Activated T-helper 1 cell treated with anti-CD3 and anti-CD28 coated beads, Interleukin-2, amount 50 U/mL, for 16 hours (primary cell): ENCODE data around the gene TMEM220.
A peak's percentile ranks its signal among the peaks of the same experiment; 100 is the strongest.

Experiments
- DNase-seq, 2 donors: peaks; one replicate each; pipeline ENCODE4 v3.0.0-alpha.2; 2020; ENCODE audit warnings: low read depth in 1 of 2, low spot score in 1 of 2

TMEM220 gene

GRCh38 chr17:10729334-10730193, at the start of gene TMEM220:
Gene TMEM220, minus strand, starts transcription at chr17:10730023. Its CDS starts 172 bp downstream, at chr17:10729851.
- peak in 1 of 2 donors; percentile 3 for DNase-seq

DNA sequence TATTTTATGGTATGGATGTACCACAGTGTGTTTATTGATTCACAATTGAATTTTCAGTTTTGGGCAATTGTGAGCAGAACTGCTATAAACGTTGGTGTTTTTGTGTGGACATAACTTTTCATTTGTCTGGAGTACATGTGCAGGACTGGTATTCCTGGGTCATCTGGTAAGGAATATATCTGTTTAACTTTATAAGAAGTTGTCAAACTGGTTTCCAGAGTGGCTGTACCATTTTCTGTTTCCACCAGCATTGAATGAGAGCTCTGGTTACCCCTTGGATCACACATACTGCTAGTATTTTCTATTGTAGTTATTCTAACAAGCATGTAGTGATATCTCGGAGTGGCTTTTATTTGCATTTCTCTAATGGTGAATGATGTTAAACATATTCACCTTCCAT, 49.8 kb upstream of the TMEM220 start:
- DNase-seq = no peak

DNA sequence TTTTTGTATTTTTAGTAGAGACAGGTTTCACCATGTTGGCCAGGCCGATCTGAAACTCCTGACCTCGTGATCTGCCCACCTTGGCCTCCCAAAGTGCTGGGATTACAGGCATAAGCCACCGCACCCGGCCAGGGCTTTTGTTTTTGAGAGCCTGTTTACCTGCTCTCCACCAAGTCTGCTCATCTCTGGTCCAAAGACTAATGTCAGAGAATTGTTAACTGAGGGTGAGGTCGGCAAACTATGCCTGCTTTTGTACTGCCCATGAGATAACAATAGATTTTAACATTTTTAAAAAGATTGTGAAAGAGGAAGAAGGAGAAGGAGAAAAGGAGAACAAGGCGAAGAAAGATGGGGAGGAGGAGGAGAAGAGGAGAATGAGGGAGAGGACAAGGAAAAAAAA, 48.1 kb upstream of the TMEM220 start:
- DNase-seq = no peak

DNA sequence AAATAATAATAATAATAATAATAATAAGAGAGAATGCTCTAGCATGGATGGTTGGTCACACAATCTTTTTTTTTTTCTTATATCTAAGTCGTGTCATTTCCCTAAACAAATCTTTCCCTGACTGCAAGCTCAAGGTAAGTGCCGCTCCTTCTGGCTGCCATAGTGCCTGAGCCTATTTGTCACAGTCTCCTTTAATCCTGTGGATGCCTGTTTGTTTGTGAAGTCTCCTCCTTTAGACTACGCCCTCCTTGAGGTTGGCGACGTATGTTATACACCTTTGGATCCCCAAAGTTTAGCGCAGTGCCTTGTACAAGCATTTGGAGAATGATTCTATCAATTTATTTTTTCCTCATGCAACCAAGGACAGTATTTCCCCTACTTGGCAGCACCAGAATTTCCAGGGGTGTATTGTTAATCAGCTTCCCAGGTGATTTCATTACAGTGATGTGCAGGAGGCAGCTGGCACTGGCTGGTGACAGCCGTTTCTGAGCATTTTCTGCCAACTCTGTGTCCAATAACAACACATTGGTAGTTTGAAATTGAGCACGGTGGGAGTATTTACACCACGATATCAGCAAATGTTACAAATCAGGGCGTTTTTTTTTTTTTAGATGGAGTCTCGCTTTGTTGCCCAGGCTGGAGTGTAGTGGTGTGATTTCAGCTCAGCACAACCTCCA, 47.4 kb upstream of the TMEM220 start:
- DNase-seq = no peak

GRCh38 chr17:10776381-10776780, 46.6 kb upstream of the TMEM220 start:
- no peak for DNase-seq

GRCh38 chr17:10775740-10776356, 46.0 kb upstream of the TMEM220 start:
- DNase-seq = no peak

GRCh38 chr17:10775058-10775457, 45.2 kb upstream of the TMEM220 start:
- DNase-seq = no peak

DNA sequence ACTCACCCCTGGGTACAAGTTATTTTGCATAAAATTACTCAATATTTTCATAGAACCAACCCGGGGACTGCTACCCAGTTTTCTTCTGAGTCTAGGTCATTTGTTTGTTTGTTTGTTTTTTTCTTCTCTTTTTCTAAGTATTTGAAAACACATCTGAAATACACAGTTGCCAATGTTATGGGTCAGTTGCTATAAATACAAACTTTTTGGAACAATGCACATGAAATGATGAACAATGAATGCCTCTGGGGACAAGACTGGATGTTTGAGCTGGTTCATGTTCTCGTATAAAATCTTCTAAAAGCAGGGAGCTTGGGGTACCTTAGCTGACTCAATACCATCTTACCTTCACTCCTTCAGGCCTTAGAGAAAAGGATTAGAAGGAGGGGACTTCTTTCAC, 43.6 kb upstream of the TMEM220 start:
- DNase-seq = no peak

GRCh38 chr17:10772425-10773380, 42.9 kb upstream of the TMEM220 start:
- no peak for DNase-seq

DNA sequence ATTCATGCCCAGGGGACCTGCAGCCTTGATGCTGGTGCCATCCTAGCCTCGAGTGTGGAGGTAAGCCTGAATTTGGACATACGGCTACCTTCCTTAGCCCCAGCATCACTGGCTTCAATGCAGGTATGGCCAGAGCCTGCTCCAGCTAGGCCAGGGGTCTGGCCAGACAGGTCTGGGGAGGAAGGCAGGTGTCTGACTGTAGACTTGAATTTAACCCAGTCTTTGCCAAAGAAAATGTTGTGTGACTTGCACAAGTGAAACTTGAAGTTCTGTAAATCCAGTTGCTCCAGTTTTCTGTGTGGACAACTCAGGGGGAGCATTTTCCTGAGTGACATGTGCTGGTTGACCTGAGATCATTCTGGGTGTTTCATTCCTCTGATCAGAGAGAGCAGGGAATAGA, 41.3 kb upstream of the TMEM220 start:
- DNase-seq = no peak

DNA sequence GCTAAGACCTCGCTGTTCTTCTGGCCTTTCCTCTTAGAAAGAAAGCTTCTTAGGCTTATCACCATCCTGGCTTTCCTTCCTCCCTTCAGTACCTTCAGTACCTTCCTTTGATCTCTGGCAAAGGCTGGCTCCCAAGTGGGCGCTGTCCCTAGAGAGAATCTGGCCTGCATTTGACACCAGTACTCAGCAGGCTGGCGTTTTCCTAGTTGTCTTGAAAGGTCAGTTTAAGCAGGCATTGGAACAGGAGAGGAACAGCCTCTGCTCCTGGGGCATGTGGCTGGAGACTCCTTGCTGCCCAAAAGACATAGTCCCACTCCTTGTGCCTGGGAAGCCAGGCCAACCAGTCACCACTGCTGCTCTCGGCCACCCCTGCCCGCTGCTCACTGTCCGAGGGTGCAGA, 40.0 kb upstream of the TMEM220 start:
- DNase-seq = no peak

GRCh38 chr17:10768750-10769251, 39.0 kb upstream of the TMEM220 start:
- no peak for DNase-seq

- DNase-seq = no peak
These were observed 37.4 kb upstream of the TMEM220 start for GRCh38 chr17:10767232-10767631.

- DNase-seq = no peak
These were observed 32.2 kb upstream of the TMEM220 start for GRCh38 chr17:10762037-10762436.

GRCh38 chr17:10761281-10761680, 31.5 kb upstream of the TMEM220 start:
- no peak for DNase-seq

DNA sequence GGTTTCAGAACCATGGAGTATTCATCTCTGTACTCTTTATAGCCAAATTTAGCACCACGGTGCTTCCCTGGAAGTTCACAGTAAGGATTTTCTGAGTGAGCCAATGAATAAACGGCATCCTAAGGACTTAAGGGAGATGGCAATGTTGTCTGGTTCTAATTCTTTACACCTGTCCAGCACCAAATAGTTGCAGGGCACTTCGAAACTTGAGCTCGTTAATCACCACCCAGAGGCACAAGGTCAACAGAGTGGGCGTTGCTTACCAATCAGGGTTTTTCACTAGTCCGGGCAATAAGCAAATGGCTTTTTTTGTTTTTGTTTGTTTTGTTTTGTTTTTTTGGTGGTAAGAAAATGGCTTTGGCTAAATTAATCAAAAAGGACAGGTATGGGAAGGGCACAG, 28.2 kb upstream of the TMEM220 start:
- DNase-seq = no peak

DNA sequence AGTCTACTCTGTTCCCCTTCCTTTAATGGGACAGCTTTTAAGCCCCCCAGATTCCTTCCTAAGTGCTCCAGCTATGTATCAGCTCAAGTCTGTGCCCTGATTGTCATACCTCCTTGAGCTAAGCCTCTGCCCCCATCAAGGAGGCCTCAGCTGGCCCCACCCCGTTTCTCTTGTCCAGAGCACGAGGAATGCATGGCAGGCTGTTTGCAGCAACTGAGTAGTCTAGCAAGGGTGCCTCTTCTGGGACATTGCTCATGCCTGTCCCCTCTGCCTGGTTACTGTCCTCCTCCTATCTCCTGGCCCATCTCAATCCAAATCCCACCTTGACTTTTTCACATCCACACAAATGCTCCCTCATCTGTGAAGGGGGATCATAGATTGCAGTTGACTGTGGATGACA, 27.8 kb upstream of the TMEM220 start:
- no peak for DNase-seq

DNA sequence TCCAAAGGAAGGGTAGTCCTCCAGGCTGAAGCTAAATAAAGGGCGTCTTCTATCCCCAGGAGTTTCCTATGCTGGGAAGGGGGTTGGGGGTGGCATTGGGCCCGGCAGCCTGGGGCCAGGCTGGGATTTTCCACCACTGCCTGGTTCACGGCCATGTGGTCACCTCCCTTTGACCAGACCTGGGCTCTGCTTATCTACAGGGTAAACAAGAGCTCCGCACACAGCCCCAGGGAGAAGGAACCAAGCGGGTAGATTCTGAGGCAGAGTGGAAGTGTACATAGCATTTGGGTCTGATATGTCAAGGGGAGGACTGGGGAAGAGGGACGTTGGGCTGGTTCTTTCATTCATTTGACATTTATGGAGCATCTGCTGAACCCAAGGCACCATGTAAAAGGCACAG, 27.2 kb upstream of the TMEM220 start:
- DNase-seq = no peak

DNA sequence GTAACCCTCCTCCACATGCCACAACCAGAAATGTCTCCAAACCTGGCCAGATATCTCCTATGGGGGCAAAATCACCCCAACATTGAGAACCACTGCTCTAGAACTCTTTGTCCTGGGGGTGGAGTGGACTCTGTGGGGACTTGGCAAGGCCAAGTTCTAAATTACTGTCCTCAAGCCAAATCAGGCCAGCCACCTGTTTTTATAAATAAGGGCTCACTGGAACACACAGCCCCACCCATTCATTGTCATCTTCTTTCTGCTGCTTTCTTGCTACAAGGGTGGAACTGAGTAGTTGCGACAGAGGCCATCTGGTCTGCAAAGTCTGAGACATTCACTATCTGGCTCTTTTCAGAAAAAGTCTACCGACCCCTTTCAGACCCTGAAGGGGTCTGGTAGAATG, 26.8 kb upstream of the TMEM220 start:
- DNase-seq = no peak

- DNase-seq = no peak
These were observed 26.4 kb upstream of the TMEM220 start for GRCh38 chr17:10756185-10756584.

- no peak for DNase-seq
These were observed 25.8 kb upstream of the TMEM220 start for GRCh38 chr17:10755592-10756127.
